ENCODE measurements around the gene RASSF10.
A peak's percentile ranks its signal among the peaks of the same experiment; 100 is the strongest.
"Not testable (repeated sequence)": the region's sequence is repeated elsewhere in the genome, so short reads cannot be mapped to it uniquely, and the experiment has no call there.

RASSF10 gene

DNA sequence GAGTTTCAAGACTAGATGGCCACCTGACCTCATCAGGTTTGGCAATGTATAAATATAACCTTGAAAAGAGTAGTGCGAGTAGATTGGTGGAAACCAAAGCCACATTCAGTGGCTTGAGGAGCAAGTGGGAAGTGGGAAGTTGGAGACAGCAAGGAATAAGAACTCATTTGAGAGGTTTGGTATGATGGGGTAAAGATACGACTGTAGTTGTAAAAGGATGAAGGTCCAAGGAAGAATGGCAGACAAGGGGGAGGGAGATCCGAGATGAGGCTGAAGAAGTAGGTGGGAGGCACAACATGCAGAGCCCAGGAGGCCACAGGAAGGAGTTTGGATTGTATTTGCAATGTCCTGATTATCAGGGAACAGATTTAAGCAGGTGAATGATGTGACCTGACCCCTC lies 20.8 kb downstream of the RASSF10 start:
- no peak for DNase-seq

- no peak for DNase-seq
These were observed 21.7 kb downstream of the RASSF10 start for GRCh38 chr11:13030857-13031256.

- no peak for DNase-seq
These were observed 22.2 kb downstream of the RASSF10 start for GRCh38 chr11:13031349-13031748.

- no peak for DNase-seq
These were observed 24.8 kb downstream of the RASSF10 start for GRCh38 chr11:13033760-13034533.

GRCh38 chr11:13035711-13036110 lies 26.6 kb downstream of the RASSF10 start:
- no peak for DNase-seq

GRCh38 chr11:13036235-13036634 lies 27.1 kb downstream of the RASSF10 start:
- no peak for DNase-seq

GRCh38 chr11:13038366-13038765 lies 29.2 kb downstream of the RASSF10 start:
- no peak for DNase-seq

- DNase-seq, result no peak
These were observed 30.0 kb downstream of the RASSF10 start for GRCh38 chr11:13039126-13039525.

DNA sequence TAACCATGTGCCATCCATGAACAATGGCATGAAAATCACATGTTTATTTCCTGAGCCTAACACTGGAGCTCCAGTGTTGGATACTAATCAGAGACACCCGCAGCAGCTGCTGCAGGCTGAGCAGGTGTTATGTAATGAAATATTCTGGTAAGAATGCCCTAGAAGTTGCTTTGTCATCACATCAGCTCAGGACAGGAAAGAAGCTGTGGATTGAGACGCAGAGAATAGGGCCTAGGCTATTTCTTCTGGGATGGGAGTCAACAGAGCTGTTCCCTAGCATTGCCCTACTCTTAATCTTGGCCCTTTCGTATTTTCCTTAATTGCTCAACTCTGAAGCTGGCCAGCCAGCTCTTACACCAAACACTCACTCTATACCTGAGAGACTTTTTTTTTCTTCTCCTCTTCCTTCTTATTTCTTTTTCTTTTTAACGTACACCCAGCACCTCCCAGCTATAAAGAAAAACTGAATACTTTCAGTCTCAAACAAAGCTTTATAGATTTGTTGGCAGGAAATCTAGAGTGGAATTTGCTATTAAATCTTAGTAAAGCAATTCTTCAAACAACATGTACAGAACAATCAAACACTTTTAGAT lies 31.9 kb downstream of the RASSF10 start:
- DNase-seq, result no peak

DNA sequence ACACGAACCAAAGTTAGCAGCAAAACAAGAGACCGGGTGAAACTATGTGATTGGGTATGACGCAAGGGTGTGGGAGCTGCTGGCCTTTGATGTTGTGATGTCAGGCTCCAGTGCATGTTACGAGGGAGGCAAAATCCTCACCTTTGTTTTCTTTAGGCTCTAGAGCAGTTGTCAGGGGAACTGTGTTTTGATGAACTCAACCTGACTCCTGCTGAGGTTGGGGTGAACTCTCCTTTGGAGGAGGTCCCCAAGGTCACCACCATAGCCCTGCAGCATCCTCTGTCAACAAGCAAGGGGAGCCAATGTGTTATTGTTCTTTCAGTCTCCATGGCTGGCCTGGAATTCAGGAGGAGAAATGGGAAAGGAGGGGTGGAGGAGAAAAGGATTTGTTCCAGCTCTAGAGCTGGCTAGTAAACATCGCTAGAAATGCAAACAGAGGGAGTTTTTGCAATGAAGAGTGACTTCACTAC lies 33.8 kb downstream of the RASSF10 start:
- no peak for DNase-seq

DNA sequence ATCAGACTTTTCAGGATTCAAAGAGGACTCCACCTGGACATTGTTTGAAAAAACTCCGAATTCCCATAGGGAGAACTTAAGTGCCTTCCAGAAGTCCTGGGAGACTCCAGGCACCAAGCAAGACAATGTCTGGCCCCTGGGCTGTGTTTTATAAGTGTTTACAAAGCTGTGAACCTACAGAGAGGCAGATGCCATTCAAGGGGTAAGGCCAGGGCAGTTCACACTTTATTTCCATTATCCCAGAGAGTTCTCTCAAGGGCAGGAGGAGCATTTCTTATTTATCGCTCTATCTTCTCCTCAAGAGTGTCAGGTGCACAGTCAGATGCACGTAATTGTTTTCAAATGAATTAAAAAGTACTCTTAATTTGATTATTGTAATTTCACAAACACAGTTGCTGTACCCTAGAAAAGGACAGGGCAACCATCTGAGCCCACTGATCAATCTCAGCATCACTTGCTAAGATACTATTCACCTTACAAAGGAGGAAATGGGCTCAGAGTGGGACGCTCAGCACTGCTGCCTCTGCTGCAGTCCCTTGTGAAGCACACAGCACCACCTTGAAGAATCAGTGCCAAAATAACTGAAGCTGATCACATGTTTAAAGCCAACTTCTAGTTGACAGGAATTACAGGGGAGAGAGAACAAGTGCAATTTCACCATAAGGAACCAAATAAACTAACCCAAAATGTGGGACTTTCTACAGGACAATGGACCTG lies 35.0 kb downstream of the RASSF10 start:
- DNase-seq, result no peak

DNA sequence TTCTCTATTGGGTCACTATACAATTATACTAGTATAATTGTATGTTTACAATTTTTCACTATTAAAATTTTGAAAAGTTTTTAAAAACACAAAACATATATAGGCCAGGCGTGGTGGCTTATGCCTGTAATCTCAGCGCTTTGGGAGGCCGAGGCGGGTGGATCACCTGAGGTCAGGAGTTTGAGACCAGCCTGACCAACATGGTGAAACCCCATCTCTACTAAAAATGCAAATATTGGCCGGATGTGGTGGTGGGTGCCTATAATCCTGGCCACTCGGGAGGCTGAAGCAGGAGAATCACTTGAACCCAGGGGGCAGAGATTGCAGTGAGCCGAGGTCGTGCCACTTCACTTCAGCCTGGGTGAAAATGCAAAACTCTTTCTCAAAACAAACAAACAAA lies 36.0 kb downstream of the RASSF10 start:
- DNase-seq, result not testable (repeated sequence)

DNA sequence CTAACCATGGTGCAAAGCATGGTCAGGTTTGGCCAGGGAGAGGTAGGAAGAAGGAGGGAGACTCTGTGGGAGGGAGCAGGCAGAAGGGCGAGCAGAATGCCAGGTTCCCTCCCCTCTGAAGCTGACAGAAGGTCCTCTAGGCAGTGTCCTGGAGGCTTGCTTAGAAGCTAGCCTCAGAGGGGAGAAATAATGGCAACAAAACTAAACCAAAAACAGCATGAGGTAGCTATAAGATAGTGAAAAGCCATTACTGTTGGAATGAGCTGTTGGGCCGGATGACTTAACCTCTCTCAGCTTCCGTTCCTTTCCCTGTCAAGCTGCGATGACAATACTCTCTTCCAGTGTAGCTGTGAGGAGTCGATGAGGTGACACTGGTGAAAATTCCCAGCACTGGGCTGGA lies 36.6 kb downstream of the RASSF10 start:
- no peak for DNase-seq

DNA sequence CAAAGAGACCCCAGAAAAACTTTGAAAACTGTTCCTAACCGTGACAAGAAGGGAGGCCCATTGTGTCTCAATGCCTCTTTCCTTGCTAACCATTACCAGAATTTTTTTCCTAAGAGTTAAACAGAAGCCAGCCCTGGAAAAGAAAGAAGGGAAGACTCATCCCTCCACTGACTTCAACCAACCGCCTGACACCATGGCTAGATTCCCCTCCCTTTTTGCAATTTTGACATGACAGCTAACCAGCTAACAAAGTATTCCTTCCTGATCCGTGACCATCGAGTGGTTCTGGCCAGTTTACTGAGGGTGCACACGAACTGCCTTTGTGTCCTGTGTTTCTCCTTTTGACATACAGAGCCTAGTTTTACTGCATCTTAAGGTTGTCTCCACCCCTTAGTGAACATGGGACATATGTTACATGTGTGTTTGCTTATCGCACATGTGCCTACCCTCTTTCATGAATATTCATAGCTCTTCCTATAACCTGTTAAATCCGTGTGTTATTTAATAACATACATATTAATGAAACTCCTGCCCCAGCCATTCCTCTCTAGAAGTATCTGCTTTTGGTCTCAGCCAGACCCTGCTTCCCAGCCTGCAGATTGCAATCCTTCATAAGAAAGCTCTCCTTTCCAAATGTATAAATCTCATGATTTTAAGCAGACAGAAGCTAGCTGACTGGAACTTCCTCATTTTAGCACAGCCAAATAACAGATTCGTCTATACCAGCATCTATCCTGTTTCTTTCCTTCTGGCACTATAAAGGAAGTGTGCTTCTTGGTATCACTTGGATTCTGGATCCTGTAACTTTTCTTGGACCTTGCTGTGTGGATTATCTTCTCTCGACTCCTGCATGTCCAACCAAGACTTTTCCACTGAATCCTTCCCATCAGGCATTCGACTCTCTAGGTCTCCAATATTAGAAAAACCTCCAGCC lies 37.8 kb downstream of the RASSF10 start:
- DNase-seq, result no peak

DNA sequence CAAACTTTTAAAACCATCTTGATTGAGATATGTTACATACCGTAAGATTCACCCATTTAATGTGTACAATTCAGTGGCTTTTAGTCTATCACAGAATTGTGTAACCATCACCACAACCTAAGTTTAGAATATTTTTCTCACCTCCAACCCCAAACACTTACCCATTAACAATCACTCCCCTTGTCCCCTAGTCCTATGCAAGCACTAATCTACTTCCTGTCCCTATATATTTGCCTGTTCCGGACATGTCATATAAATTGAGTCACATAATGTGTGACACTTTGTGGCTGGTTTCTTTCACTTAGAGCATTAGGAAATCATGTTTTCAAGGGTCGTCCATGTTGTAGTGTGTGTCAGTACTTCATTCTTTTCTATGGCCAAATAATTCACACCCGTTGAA lies 38.8 kb downstream of the RASSF10 start:
- no peak for DNase-seq

GRCh38 chr11:13051257-13051656 lies 42.1 kb downstream of the RASSF10 start:
- DNase-seq, result no peak

- no peak for DNase-seq
These were observed 43.0 kb downstream of the RASSF10 start for GRCh38 chr11:13052130-13052571.

DNA sequence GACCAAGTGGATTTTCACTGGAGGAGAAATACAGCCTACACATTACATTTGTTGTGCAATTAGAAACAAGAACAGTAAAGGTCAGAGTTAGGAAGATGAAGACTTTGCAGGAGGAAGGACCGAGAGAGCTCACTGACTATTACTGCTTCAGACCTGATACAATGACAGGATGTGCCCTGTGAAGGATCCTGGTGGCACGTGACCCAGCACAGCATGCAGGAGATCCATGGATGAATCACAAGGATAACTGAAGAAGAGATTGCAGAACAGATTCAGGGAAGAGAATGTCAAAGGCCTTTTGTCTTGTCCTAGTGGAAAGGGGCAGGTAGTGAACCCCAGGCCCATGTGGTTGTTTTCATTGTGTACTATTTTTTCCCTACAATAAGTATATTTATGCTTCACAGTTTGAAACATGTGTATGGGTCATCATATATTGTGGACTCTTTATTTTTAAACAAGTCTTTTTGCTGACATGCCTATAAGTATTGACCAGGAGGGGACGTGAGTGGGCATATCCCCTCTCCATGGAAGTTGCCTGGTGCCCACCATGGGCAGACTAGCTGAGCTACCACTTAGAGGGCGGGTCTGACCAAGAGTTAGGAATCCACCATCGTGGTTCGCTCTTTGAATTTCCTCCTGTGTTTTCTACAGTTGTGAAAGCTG lies 44.3 kb downstream of the RASSF10 start:
- no peak for DNase-seq

GRCh38 chr11:13054278-13054677 lies 45.2 kb downstream of the RASSF10 start:
- DNase-seq, result no peak

- DNase-seq, result peak; percentile 6 to 9
These were observed 46.1 kb downstream of the RASSF10 start for GRCh38 chr11:13055200-13055599.

- DNase-seq, result no peak
These were observed 52.3 kb downstream of the RASSF10 start for GRCh38 chr11:13061294-13061990.
